Ishikawa (cell line): ENCODE data around the gene BDP1.

Experiments used
- CEBPB ChIP-seq: IDR thresholded peaks from 2 replicates; pipeline ENCODE4 v1.6.1; 2012
- EGR1 ChIP-seq: IDR thresholded peaks from 2 replicates; pipeline ENCODE4 v1.6.1; 2012
- EP300 ChIP-seq: IDR thresholded peaks from 2 replicates; pipeline ENCODE4 v1.6.1; 2012; ENCODE audit warnings: borderline replicate concordance
- FOXM1 ChIP-seq: IDR thresholded peaks from 2 replicates; pipeline ENCODE4 v1.6.1; 2012; ENCODE audit warnings: low read depth, borderline replicate concordance
- NFIC ChIP-seq: IDR thresholded peaks from 2 replicates; pipeline ENCODE4 v1.6.1; 2012
- RAD21 ChIP-seq: IDR thresholded peaks from 2 replicates; pipeline ENCODE4 v1.6.1; 2012; ENCODE audit warnings: low read depth
- TAF1 ChIP-seq: IDR thresholded peaks from 2 replicates; pipeline ENCODE4 v1.6.1; 2012; ENCODE audit warnings: low read depth, mild to moderate bottlenecking
- TEAD4 ChIP-seq: IDR thresholded peaks from 2 replicates; pipeline ENCODE4 v1.6.1; 2012
- YY1 ChIP-seq: IDR thresholded peaks from 2 replicates; pipeline ENCODE4 v1.6.1; 2012; ENCODE audit warnings: low read depth
- TF ChIP-seq, protein P1 (sequence below): IDR thresholded peaks from 2 replicates; pipeline ENCODE4 v1.6.1; 2012; ENCODE audit warnings: low read depth, mild to moderate bottlenecking

DNA sequence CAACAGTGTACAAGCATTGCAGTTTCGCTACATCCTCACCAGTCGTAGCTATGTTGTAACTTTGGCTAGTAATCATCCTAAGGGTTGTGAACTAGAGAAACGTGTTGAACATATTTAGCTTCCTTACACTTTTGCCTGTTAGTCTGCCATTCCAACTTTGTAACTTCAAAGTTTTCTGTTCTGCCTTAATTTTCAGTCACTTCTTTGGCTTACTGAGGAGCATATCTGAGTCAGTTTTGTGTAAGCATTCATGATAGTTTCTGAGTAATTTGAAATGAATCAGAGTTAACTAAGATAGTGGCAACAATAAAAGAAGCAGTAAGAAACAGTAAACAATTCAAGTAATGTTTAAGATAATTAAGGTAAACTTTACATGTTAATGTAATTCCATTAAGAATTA is 72.8 kb downstream of the BDP1 start:
- no peak for TF ChIP-seq EGR1
- TF ChIP-seq, protein P1, sequence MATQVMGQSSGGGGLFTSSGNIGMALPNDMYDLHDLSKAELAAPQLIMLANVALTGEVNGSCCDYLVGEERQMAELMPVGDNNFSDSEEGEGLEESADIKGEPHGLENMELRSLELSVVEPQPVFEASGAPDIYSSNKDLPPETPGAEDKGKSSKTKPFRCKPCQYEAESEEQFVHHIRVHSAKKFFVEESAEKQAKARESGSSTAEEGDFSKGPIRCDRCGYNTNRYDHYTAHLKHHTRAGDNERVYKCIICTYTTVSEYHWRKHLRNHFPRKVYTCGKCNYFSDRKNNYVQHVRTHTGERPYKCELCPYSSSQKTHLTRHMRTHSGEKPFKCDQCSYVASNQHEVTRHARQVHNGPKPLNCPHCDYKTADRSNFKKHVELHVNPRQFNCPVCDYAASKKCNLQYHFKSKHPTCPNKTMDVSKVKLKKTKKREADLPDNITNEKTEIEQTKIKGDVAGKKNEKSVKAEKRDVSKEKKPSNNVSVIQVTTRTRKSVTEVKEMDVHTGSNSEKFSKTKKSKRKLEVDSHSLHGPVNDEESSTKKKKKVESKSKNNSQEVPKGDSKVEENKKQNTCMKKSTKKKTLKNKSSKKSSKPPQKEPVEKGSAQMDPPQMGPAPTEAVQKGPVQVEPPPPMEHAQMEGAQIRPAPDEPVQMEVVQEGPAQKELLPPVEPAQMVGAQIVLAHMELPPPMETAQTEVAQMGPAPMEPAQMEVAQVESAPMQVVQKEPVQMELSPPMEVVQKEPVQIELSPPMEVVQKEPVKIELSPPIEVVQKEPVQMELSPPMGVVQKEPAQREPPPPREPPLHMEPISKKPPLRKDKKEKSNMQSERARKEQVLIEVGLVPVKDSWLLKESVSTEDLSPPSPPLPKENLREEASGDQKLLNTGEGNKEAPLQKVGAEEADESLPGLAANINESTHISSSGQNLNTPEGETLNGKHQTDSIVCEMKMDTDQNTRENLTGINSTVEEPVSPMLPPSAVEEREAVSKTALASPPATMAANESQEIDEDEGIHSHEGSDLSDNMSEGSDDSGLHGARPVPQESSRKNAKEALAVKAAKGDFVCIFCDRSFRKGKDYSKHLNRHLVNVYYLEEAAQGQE, result no peak
- TF ChIP-seq CEBPB, result no peak
- no peak for TF ChIP-seq RAD21
- no peak for TF ChIP-seq EP300
- TF ChIP-seq FOXM1, result no peak
- TF ChIP-seq TAF1, result no peak
- TF ChIP-seq NFIC, result no peak
- no peak for TF ChIP-seq YY1
- TF ChIP-seq TEAD4, result no peak
